Activated T-cell treated with anti-CD3 and anti-CD28 coated beads for 1 hour (primary cell): ENCODE data around the gene TRIM58.

Experiments used
- DNase-seq: peaks from one replicate; pipeline ENCODE4 v3.0.0-alpha.2; 2020; ENCODE audit warnings: low read depth

Gene TRIM58

GRCh38 chr1:247857069-247857984 lies at the start of gene TRIM58:
Gene TRIM58, plus strand, starts transcription at chr1:247857187. Its CDS starts 60 bp downstream, at chr1:247857247.
- DNase-seq, result no peak

GRCh38 chr1:247812637-247813036 lies 44.4 kb upstream of the TRIM58 start:
- DNase-seq, result no peak

- no peak for DNase-seq
Observed at GRCh38 chr1:247822060-247822459, 34.9 kb upstream of the TRIM58 start.

GRCh38 chr1:247824023-247824422 lies 33.0 kb upstream of the TRIM58 start, which contains the start of gene OR14A16:
Gene OR14A16, minus strand, starts transcription at chr1:247824119. Its CDS starts 8,390 bp downstream, at chr1:247815729.
- DNase-seq, result no peak

- DNase-seq, result no peak
Observed at GRCh38 chr1:247825362-247825761, 31.6 kb upstream of the TRIM58 start.

GRCh38 chr1:247829656-247830055 lies 27.3 kb upstream of the TRIM58 start:
- DNase-seq, result no peak

- no peak for DNase-seq
Observed at GRCh38 chr1:247833601-247834000, 23.4 kb upstream of the TRIM58 start.

GRCh38 chr1:247840818-247841217 lies 16.2 kb upstream of the TRIM58 start:
- DNase-seq, result no peak

GRCh38 chr1:247841796-247842195 lies 15.2 kb upstream of the TRIM58 start, which contains the start of gene OR11L1:
Gene OR11L1, minus strand, starts transcription at chr1:247841896. Its CDS starts 0 bp downstream, at chr1:247841896.
- DNase-seq, result no peak

- no peak for DNase-seq
Observed at GRCh38 chr1:247843411-247843810, 13.6 kb upstream of the TRIM58 start.

- no peak for DNase-seq
Observed at GRCh38 chr1:247845011-247845692, 11.8 kb upstream of the TRIM58 start.

- no peak for DNase-seq
Observed at GRCh38 chr1:247845693-247846017, 11.3 kb upstream of the TRIM58 start.

- no peak for DNase-seq
Observed at GRCh38 chr1:247848346-247848745, 8.6 kb upstream of the TRIM58 start.

GRCh38 chr1:247849616-247850015 lies 7.4 kb upstream of the TRIM58 start:
- no peak for DNase-seq

- no peak for DNase-seq
Observed at GRCh38 chr1:247854899-247855545, 2.0 kb upstream of the TRIM58 start.

GRCh38 chr1:247855911-247856310 lies 1.1 kb upstream of the TRIM58 start:
- no peak for DNase-seq

GRCh38 chr1:247857985-247858619 lies 1.1 kb downstream of the TRIM58 start:
- no peak for DNase-seq

- DNase-seq, result no peak
Observed at GRCh38 chr1:247862756-247863155, 5.8 kb downstream of the TRIM58 start.

- DNase-seq, result no peak
Observed at GRCh38 chr1:247864644-247865043, 7.7 kb downstream of the TRIM58 start.

GRCh38 chr1:247865416-247865815 lies 8.4 kb downstream of the TRIM58 start:
- DNase-seq, result no peak

GRCh38 chr1:247883346-247883745 lies 26.4 kb downstream of the TRIM58 start:
- DNase-seq, result no peak

GRCh38 chr1:247884797-247885413 lies 27.9 kb downstream of the TRIM58 start:
- no peak for DNase-seq
